Thyroid gland (tissue), 4 donors: ENCODE measurements around the gene ZBTB7C. TPM values are rescaled to one million over a fixed set of nuclear protein-coding genes. Genes with fewer than 3 reads are reported as not detected.
A peak's percentile ranks its signal among the peaks of the same experiment; 100 is the strongest.

ENCODE experiments used
- DNase-seq, 2 donors: peaks; one replicate each; pipeline ENCODE4 v3.0.0-alpha.2; 2019
- H3K27ac ChIP-seq, 3 donors: fragments of 200-600 bp; sonication (generic); 1 replicate in 2 of 3; 2 replicates in 1 of 3; pipeline ENCODE4 v1.5.1; 2016 to 2019; ENCODE audit warnings: mild to moderate bottlenecking in 1 of 3, moderate library complexity in 1 of 3
- H3K27me3 ChIP-seq: fragments of 200-600 bp; sonication (generic); one replicate; pipeline ENCODE4 v1.5.1; 2019
- H3K36me3 ChIP-seq, 2 donors: fragments of 200-600 bp; sonication (generic); one replicate each; pipeline ENCODE4 v1.5.1; 2016 to 2019
- H3K4me1 ChIP-seq, 2 donors: fragments of 200-600 bp; sonication (generic); one replicate each; pipeline ENCODE4 v1.5.1; 2017 to 2019
- H3K4me3 ChIP-seq, 3 donors: fragments of 200-600 bp; sonication (generic); replicated peaks in 1 of 3; 1 replicate in 2 of 3; 2 replicates in 1 of 3; pipeline ENCODE4 v1.5.1; 2016; ENCODE audit warnings: mild to moderate bottlenecking in 1 of 3
- H3K9me3 ChIP-seq: fragments of 200-600 bp; sonication (generic); one replicate; pipeline ENCODE4 v1.5.1; 2017
- CTCF ChIP-seq, 6 experiments: fragments of 200-600 bp in 3 of 6; fragments of 450-650 bp in 3 of 6; sonication (generic) in 3 of 6; IDR thresholded peaks; one replicate each; pipeline ENCODE4 v1.5.1; 2016 to 2019; ENCODE audit warnings: antibody characterized with exemption in 6 of 6, mild to moderate bottlenecking in 2 of 6, inconsistent platforms in 1 of 6, moderate library complexity in 1 of 6
- POLR2A ChIP-seq, 2 donors: fragments of 450-650 bp; IDR thresholded peaks; one replicate each; pipeline ENCODE4 v1.6.1; 2017; ENCODE audit warnings: antibody characterized with exemption in 2 of 2, mild to moderate bottlenecking in 2 of 2, moderate library complexity in 1 of 2
- WGBS, 2 donors: methylation state at CpG; one replicate each; pipeline ENCODE4 v1.1.5; 2017; 5-methylcytosine and 5-hydroxymethylcytosine counted together
- intact Hi-C: fragments of 100-400 bp; cut with DNase I; formaldehyde crosslinking; loops from one replicate; pipeline ENCODE4 v1.15.1; 2023
- total RNA-seq, 4 donors: library from RNA; depleted of rRNA; stranded (reverse); fragments of >200 nt; gene quantifications; one replicate each; pipeline ENCODE4 v1.2.3, GENCODE V29; 2016

The ZBTB7C gene
- total RNA-seq, 4 donors from 2014 or later = 41.7 to 66.7 (median 49.5) TPM

- 91 to 95% methylated on average over 5 to 6 of the region's 7 CpGs for WGBS, 2 donors
- peak overlapping the region in 2 of 3 donors; percentile 83 to 84 for H3K27ac ChIP-seq
- no peak overlapping the region for H3K4me3 ChIP-seq
- TF ChIP-seq CTCF (IDR thresholded peaks at IDR 0.05) (no peak), POLR2A (IDR thresholded peaks at IDR 0.05) (no peak)
- DNase-seq = no peak
- H3K9me3 ChIP-seq = no peaks in the 10 kb centered on the region
- H3K27me3 ChIP-seq = no peaks in the 10 kb centered on the region
- no peaks in the 10 kb centered on the region for H3K36me3 ChIP-seq
- H3K4me1 ChIP-seq = peaks cover 41 to 56% of the 10 kb centered on the region in 2 donors
- intact Hi-C loops = no loop called here
Measured at GRCh38 chr18:48218285-48219022, 190.7 kb downstream of the ZBTB7C start.

GRCh38 chr18:48217258-48218250 lies 191.6 kb downstream of the ZBTB7C start:
- DNase-seq = peak; percentile 90 to 91
- Histone ChIP-seq H3K4me3 (no peak overlapping the region), H3K27ac (peak overlapping the region; percentile 82 to 84 (median 83)), H3K4me1 (peaks cover 37 to 50% of the 10 kb centered on the region in 2 donors), H3K9me3 (no peaks in the 10 kb centered on the region), H3K27me3 (no peaks in the 10 kb centered on the region), H3K36me3 (no peaks in the 10 kb centered on the region)
- WGBS, 2 donors = 45 to 71% methylated on average over 9 to 15 of the region's 15 CpGs
- TF ChIP-seq CTCF (IDR thresholded peaks at IDR 0.05) (no peak), POLR2A (IDR thresholded peaks at IDR 0.05) (no peak)
- intact Hi-C loops = no loop called here

GRCh38 chr18:48216639-48217257 lies 192.4 kb downstream of the ZBTB7C start:
- no peak for TF ChIP-seq POLR2A (IDR thresholded peaks at IDR 0.05)
- TF ChIP-seq CTCF (IDR thresholded peaks at IDR 0.05) = no peak
- intact Hi-C loops = no loop called here
- WGBS, 2 donors = 74 to 80% methylated on average over 9 of the region's 9 CpGs
- no peaks in the 10 kb centered on the region for H3K9me3 ChIP-seq
- no peak overlapping the region for H3K4me3 ChIP-seq
- peak in 1 of 2 donors; percentile 72 for DNase-seq
- H3K36me3 ChIP-seq = no peaks in the 10 kb centered on the region
- H3K4me1 ChIP-seq = peaks cover 32 to 42% of the 10 kb centered on the region in 2 donors
- H3K27ac ChIP-seq = peak overlapping the region; percentile 82 to 84 (median 83)
- no peaks in the 10 kb centered on the region for H3K27me3 ChIP-seq

GRCh38 chr18:48215876-48216638 lies 193.1 kb downstream of the ZBTB7C start:
- Histone ChIP-seq H3K27me3 (no peaks in the 10 kb centered on the region), H3K4me1 (peaks cover 32 to 42% of the 10 kb centered on the region in 2 donors), H3K27ac (peak overlapping the region; percentile 82 to 84 (median 83)), H3K4me3 (no peak overlapping the region), H3K36me3 (no peaks in the 10 kb centered on the region), H3K9me3 (no peaks in the 10 kb centered on the region)
- WGBS, 2 donors = 58 to 64% methylated on average over 9 of the region's 9 CpGs
- TF ChIP-seq POLR2A (IDR thresholded peaks at IDR 0.05) (no peak), CTCF (IDR thresholded peaks at IDR 0.05) (no peak)
- peak; percentile 46 to 61 for DNase-seq
- intact Hi-C loops = no loop called here
